ENCODE results near the gene LPP.

Gene LPP

GRCh38 chr3:188196232-188196990 is 42.5 kb downstream of the LPP start:
- DNase-seq (ENCODE audit: low read depth): no peak

DNA sequence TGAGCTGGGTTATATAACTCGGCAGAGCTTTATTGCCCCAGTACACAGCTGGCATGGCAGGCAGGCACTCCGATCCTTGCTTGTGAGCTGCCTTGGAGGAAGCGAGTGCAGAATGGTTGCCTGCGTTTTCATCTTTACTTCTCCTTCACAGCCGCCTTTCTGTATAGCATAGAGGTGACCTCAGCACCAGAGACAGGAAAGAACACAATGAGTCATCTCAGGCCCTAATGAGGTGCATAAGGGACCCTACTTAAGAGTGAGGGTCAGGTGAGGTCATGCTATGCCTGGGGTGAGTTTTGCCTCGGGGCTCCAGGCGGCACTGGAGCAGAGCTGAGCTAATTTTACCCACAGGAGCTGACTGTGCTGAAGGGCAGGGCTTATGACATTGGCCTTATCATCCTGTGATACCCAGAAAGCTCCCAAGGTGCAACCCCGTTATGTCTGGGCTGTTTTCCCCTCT is 43.5 kb downstream of the LPP start:
- DNase-seq (ENCODE audit: low read depth): no peak

DNA sequence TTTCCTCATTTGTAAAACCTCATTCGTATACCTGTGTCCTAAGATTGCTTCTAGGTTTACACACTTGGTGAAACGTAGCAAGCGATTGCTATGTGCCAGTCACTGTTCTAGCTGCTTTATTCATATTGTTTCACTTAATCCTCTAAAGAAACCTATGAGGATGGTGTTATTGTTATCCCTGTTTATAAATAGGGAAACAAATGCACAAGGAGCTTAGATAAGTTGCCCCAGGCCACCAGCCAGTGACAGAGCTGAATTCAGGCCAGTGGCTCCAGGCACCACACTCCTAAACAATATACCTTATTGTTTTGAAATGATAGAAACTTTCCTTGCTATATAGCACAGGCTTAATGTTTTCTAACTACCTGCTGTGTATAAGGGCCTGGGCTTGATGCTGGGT is 44.0 kb downstream of the LPP start:
- DNase-seq (ENCODE audit: low read depth): no peak

- DNase-seq (ENCODE audit: low read depth): no peak
Observed at GRCh38 chr3:188198760-188199327, 44.9 kb downstream of the LPP start.

DNA sequence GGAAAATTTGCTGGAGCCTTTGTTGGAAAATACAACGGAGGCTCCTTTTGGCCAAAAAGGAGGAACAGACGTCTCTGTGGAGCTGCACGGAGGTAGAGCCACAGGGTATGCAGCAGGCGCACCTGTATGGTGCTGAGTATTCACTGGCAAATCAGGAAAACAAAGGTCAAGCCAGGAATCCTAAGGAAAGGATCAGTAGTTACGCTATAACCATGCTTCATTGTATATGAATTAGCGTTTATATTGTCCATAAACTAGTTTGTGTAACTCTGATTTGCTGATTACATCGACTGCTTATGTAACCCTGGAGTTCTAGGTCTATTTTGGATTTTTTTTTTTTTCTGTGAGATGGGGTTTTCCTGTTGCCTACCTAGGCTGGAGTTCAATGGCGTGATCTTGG is 45.4 kb downstream of the LPP start:
- no peak for DNase-seq (ENCODE audit: low read depth)

DNA sequence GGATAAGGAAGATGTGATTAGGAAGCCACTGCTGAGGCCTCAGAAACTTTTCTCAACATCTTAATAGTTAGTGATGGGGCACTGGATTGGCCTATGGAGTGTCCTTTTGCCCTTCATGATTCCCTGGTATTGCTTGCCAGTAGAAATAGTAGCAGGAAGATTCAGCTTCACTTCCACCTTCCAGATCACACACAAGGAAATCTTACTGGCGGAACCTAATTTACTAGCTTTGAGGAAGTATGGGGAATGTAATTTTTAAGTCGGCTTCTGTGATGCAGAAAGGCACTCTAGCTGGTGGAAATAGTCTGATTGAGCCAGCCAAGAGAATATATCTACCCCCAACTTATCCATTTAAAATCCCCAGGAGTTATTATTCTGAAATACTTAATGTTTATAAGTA is 46.5 kb downstream of the LPP start:
- DNase-seq (ENCODE audit: low read depth): no peak

DNA sequence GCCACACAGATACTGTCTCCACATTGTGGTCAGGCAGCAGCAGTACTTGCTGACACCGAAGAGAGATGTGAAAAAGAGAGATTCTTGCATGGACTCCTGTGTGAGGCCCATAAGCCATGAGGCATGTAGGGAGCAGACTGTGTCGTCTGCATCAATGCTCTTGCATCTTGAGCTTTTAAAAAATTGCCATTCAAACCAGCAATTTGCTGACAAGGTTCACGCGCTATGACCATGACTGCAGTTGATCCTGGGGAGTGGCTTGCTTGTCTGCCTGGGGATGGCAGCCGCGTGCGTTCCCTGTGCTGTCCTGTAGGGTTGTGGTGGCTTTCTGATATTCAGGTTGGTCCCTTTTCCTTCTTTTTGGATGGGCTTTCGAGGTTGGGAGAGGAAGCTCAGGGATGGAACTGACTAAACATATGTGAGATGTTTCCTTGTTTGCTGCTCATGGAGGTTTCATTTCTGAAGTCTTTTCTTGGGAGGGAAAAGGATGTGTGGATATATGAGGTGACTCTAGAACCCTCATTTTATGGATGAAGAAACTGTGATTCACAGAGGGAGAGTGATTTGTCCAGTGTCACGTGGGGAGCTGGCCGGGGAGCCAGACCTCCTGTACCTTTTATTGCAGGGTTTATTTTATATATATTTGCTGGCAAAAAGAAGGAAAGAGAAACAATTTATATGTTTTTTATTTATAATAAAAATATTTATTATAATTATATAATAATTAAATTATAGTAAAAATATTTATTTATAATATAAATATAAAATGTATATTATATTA is 48.6 kb downstream of the LPP start:
- DNase-seq (ENCODE audit: low read depth): no peak

GRCh38 chr3:188204526-188204925 is 50.6 kb downstream of the LPP start:
- DNase-seq (ENCODE audit: low read depth): no peak

GRCh38 chr3:188205992-188206416 is 52.0 kb downstream of the LPP start:
- no peak for DNase-seq (ENCODE audit: low read depth)

DNA sequence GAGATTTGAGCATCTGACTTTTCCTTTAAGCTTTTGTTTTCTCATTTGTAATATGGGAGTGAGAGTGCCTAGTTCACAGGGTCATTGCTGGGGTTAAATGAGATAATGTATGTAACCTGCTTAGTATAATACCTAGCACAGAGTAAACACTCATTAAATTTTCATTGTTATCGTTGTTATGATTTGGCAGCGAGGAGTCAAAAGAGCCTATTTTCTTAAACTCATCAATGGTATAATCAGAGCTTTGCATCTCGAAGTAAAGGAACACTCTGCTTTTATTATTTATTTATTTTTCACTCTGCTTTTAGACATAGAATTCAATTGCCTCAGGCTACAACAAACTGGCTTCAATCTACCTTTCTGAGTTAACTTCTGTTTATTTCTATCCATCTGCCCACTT is 52.8 kb downstream of the LPP start:
- no peak for DNase-seq (ENCODE audit: low read depth)

- DNase-seq (ENCODE audit: low read depth): no peak
Observed at GRCh38 chr3:188207941-188208515, 54.1 kb downstream of the LPP start.

GRCh38 chr3:188208516-188208981 is 54.6 kb downstream of the LPP start:
- no peak for DNase-seq (ENCODE audit: low read depth)

DNA sequence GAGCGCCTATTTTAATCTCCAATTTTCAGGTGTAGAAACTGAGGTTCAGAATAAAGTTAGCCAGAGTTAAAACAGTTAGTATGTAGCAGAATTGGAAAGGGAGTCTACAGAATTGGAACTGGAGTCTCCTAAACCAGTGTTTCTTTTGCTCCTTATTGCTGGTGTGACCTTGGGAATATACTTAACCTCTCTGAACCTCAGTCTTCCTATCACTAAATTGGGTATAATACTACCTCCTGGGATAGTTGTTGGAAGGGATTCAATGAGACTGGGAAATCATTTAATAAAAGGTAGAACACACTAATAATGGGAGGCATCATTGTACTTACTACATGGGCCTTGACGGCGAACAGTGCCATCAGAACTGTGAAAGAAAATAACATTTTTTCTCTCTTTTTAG is 55.1 kb downstream of the LPP start:
- no peak for DNase-seq (ENCODE audit: low read depth)

DNA sequence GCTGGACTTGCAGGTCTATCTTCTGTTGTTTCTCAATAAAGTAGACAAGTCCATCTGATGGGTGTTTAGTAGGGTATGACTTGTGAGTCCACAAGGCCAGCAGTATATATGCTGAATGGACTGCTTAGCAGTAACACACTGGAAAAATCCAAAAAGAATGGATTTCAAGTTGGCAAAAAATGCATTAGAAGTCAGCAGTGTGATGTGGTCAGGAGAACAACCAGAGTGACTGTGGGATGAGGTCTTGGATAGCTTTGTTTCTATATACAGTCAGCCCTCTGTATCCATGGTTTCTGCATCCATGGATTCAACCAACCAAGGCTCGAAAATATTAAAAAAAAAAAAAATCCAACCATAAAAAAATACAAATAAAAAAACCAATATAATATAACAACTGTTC is 55.8 kb downstream of the LPP start:
- DNase-seq (ENCODE audit: low read depth): no peak

DNA sequence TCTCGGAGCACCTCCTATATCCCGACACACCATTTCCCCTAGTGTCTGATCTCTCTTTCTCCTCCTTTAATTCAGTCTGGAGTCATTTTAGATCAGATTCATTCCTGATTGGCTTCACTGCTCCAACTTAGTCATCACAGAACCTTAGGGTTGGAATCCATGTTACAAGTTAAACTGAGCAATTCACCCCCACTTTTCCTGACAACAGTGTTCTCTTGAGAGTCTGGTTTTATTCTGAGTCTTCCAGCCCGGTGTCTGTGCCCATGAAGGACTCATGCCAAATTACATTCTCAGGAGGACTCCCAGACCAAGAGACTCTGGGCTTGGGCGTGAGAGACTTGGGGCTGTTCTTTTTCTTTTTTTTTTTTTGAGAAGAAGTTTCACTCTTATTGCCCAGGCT is 57.5 kb downstream of the LPP start:
- peak; percentile 81 for DNase-seq (ENCODE audit: low read depth)

GRCh38 chr3:188212308-188212969 is 58.5 kb downstream of the LPP start:
- no peak for DNase-seq (ENCODE audit: low read depth)

DNA sequence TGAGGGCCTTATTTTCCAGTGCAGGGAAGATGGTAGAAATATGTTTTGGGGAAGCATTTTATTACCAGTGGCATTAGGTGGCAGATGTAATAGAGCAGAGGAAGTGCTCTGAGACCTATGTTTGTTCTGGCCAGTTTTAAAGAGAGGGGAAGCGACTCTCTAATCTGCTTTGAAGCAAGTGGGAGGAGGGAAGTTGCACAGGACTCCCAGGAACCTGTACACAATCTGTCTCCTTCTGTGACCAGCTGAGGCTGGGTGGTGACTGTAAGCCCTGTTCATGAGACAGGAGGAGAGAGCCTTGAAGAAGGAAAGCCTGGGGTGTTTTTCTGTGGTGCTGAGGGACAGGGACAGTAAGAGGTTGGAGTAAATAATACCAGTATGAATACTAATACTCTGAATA is 60.5 kb downstream of the LPP start:
- DNase-seq (ENCODE audit: low read depth): no peak

- DNase-seq (ENCODE audit: low read depth): no peak
Observed at GRCh38 chr3:188215129-188215528, 61.2 kb downstream of the LPP start.

DNA sequence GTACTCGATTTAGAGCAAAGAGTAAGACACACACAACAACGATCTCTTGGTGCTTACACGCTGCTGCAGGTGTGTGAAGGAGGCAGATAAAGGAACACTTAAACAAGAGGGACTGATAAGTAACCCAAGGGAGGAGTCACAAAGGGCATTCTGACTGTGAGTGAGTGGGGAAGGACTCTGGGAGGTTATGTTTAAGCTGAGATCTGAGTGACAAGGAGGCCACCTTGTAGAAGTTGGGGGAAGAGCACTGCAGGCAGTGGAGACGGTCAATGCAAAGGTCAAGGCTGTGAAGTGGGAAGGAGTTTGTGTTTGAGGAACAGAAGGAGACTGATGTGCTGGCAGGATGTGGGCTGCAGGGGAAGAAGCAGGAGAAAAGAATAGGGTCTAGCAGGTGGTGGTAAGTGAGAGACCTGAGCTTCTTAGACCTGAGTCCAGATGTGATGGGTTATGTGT is 63.1 kb downstream of the LPP start:
- no peak for DNase-seq (ENCODE audit: low read depth)

GRCh38 chr3:188217726-188218125 is 63.8 kb downstream of the LPP start:
- DNase-seq (ENCODE audit: low read depth): no peak

GRCh38 chr3:188218603-188219002 is 64.6 kb downstream of the LPP start:
- DNase-seq (ENCODE audit: low read depth): no peak

GRCh38 chr3:188219147-188219546 is 65.2 kb downstream of the LPP start:
- no peak for DNase-seq (ENCODE audit: low read depth)
